PC-3 (cell line): ENCODE measurements around the gene TIAM2. TPM values are rescaled to one million over a fixed set of nuclear protein-coding genes. Genes with fewer than 3 reads are reported as not detected.

ENCODE experiments used
- ATAC-seq: fragments of 200-7000 bp; cut with Tn5 transposase; 2 replicates; pipeline ENCODE4 v1.9.1; 2020; ENCODE audit warnings: mild to moderate bottlenecking, moderate library complexity
- BruUV-seq: library from RNA; stranded (reverse); fragments of 400-500 nt; replicated peaks from 2 replicates; lab custom pipeline; 2021; lab: Mats Ljungman, UMichigan
- CTCF ChIA-PET: fragments of 300-600 bp; sonication (Branson Sonifier 250); formaldehyde crosslinking; loops from one replicate; lab custom pipeline; 2022; ENCODE audit warnings: antibody characterized with exemption; lab: Charles Lee
- POLR2A ChIA-PET: fragments of 300-600 bp; sonication (Branson Sonifier 250); formaldehyde crosslinking; loops from one replicate; lab custom pipeline; 2022; ENCODE audit warnings: antibody characterized with exemption; ENCODE audit not compliant: unreplicated experiment; lab: Charles Lee
- DNase-seq: peaks from one replicate; pipeline ENCODE4 v3.0.0-alpha.2; 2015
- H2AFZ ChIP-seq: fragments of 300-600 bp; sonication (generic); 2 replicates; pipeline ENCODE4 v1.6.0; 2016; ENCODE audit warnings: antibody characterized with exemption, low read length
- H3F3A ChIP-seq: fragments of 300-600 bp; sonication (generic); one replicate; pipeline ENCODE4 v1.6.0; 2017; ENCODE audit warnings: antibody characterized with exemption, low read length, control low read depth, mild to moderate bottlenecking; ENCODE audit not compliant: unreplicated experiment
- H3K27ac ChIP-seq: fragments of 300-600 bp; sonication (generic); 2 replicates; pipeline ENCODE4 v1.5.1; 2016; ENCODE audit warnings: mild to moderate bottlenecking, low read length
- H3K27me3 ChIP-seq: fragments of 300-600 bp; sonication (generic); 2 replicates; pipeline ENCODE4 v1.6.1; 2016; ENCODE audit warnings: low read length, mixed read lengths
- H3K36me3 ChIP-seq: fragments of 300-600 bp; sonication (generic); 2 replicates; pipeline ENCODE4 v1.6.1; 2016; ENCODE audit warnings: low read depth, mixed run types, low read length, mixed read lengths
- H3K4me1 ChIP-seq: fragments of 300-600 bp; sonication (generic); 2 replicates; pipeline ENCODE4 v1.5.1; 2016; ENCODE audit warnings: low read length; ENCODE audit not compliant: insufficient read depth
- H3K4me2 ChIP-seq: fragments of 300-600 bp; sonication (generic); 2 replicates; pipeline ENCODE4 v1.6.0; 2016; ENCODE audit warnings: low read length
- H3K4me3 ChIP-seq: fragments of 300-600 bp; sonication (generic); 2 replicates; pipeline ENCODE4 v1.5.1; 2016; ENCODE audit warnings: mild to moderate bottlenecking, low read length, mixed read lengths
- H3K79me2 ChIP-seq: fragments of 300-600 bp; sonication (generic); 2 replicates; pipeline ENCODE4 v1.6.1; 2017; ENCODE audit warnings: low read length, mixed read lengths
- H3K9ac ChIP-seq: fragments of 300-600 bp; sonication (generic); 2 replicates; pipeline ENCODE4 v1.6.0; 2016; ENCODE audit warnings: mild to moderate bottlenecking, low read length
- H3K9me2 ChIP-seq: fragments of 300-600 bp; sonication (generic); replicated peaks from 2 replicates; pipeline ENCODE4 v1.6.1; 2016; ENCODE audit warnings: mixed run types, low read length, mixed read lengths
- H3K9me3 ChIP-seq: fragments of 300-600 bp; sonication (generic); 2 replicates; pipeline ENCODE4 v1.6.1; 2016; ENCODE audit warnings: low read length, mixed read lengths
- H4K20me1 ChIP-seq: fragments of 300-600 bp; sonication (generic); 2 replicates; pipeline ENCODE4 v1.6.1; 2016; ENCODE audit warnings: low read length, mixed read lengths
- CTCF ChIP-seq: fragments of 300-600 bp; sonication (generic); conservative IDR thresholded peaks from 2 replicates; pipeline ENCODE4 v1.5.1; 2017; ENCODE audit warnings: antibody characterized with exemption, low read depth, mild to moderate bottlenecking, low read length
- EZH2 ChIP-seq: fragments of 300-600 bp; sonication (generic); IDR thresholded peaks from one replicate; pipeline ENCODE4 v1.6.1; 2017; ENCODE audit warnings: antibody characterized with exemption, mild to moderate bottlenecking, low read length; ENCODE audit not compliant: unreplicated experiment
- EZH2phosphoT487 ChIP-seq: fragments of 300-600 bp; sonication (generic); IDR thresholded peaks from 2 replicates; pipeline ENCODE4 v1.6.1; 2018; ENCODE audit warnings: mild to moderate bottlenecking, antibody characterized with exemption, low read length, borderline replicate concordance
- intact Hi-C: fragments of 100-400 bp; cut with micrococcal nuclease; formaldehyde crosslinking; loops from 2 replicates; pipeline ENCODE4 v1.9.0; 2023
- total RNA-seq: library from RNA; depleted of rRNA; stranded (reverse); fragments of >200 nt; gene quantifications from 2 replicates; pipeline ENCODE4 v1.2.3, GENCODE V29; 2014

The TIAM2 gene
- total RNA-seq, 1 experiment from 2014 or later = 4.5 TPM

GRCh38 chr6:155187994-155188706, 193.0 kb downstream of the TIAM2 start:
- H2AFZ ChIP-seq = peak overlapping the region; percentile 45
- peak overlapping the region; percentile 98 for H3K27ac ChIP-seq
- TF ChIP-seq EZH2 = no peak
- TF ChIP-seq CTCF = no peak
- no peak for TF ChIP-seq EZH2phosphoT487
- CTCF ChIA-PET = interaction anchor here (1.1 kb wide), 1 partner anchor 13 kb away, joined by 3 read pairs; no protein-coding TSS in a partner anchor
- no peaks in the 10 kb centered on the region for H3K9me3 ChIP-seq
- H3K9ac ChIP-seq = peak overlapping the region; percentile 81
- no peaks in the 10 kb centered on the region for H3K79me2 ChIP-seq
- H3K4me2 ChIP-seq = peak overlapping the region; percentile 77
- no peaks in the 10 kb centered on the region for H3K27me3 ChIP-seq
- POLR2A ChIA-PET = no interaction called here
- peaks cover 8% of the 10 kb centered on the region for H3F3A ChIP-seq
- H3K4me1 ChIP-seq = peaks cover 43% of the 10 kb centered on the region
- DNase-seq = peak; percentile 81
- H3K4me3 ChIP-seq = peak overlapping the region; percentile 60; the same call in 1 of the 2 replicates
- intact Hi-C loops = loop anchor here (1.0 to 10.0 kb wide), 3 partner anchors 36 to 307 kb away; no protein-coding TSS in a partner anchor
- no peaks in the 10 kb centered on the region for H3K36me3 ChIP-seq
- TSS peak; percentile 83 for BruUV-seq
- ATAC-seq = peak; percentile 77
- H4K20me1 ChIP-seq = no peaks in the 10 kb centered on the region
- no peaks in the 10 kb centered on the region for H3K9me2 ChIP-seq

- ChIA-PET CTCF (interaction anchor here (1.1 kb wide), 1 partner anchor 13 kb away, joined by 3 read pairs; no protein-coding TSS in a partner anchor), POLR2A (interaction anchor here (0.7 kb wide), 1 partner anchor 834 kb away, joined by 5 read pairs; no protein-coding TSS in a partner anchor)
- TSS peak; percentile 70 for BruUV-seq
- Histone ChIP-seq H3K4me3 (peak overlapping the region; percentile 60), H3K9ac (peak overlapping the region; percentile 81), H4K20me1 (no peaks in the 10 kb centered on the region), H3K79me2 (no peaks in the 10 kb centered on the region), H3K9me3 (no peaks in the 10 kb centered on the region), H2AFZ (peak overlapping the region; percentile 16), H3K9me2 (no peaks in the 10 kb centered on the region), H3F3A (peaks cover 8% of the 10 kb centered on the region), H3K27ac (peak overlapping the region; percentile 98), H3K4me1 (peaks cover 43% of the 10 kb centered on the region), H3K4me2 (peak overlapping the region; percentile 77), H3K36me3 (no peaks in the 10 kb centered on the region), H3K27me3 (no peaks in the 10 kb centered on the region)
- no peak for TF ChIP-seq EZH2phosphoT487
- no peak for TF ChIP-seq EZH2
- TF ChIP-seq CTCF = no peak
- ATAC-seq = peak; percentile 65
- DNase-seq = peak; percentile 88
- intact Hi-C loops = loop anchor here (1.0 to 10.0 kb wide), 4 partner anchors 12 to 306 kb away; no protein-coding TSS in a partner anchor
Measured at GRCh38 chr6:155188707-155189496, 193.8 kb downstream of the TIAM2 start.
